MCF 10A (cell line): ENCODE data around the gene CERS1. TPM values are rescaled to one million over a fixed set of nuclear protein-coding genes. Genes with fewer than 3 reads are reported as not detected.
A peak's percentile ranks its signal among the peaks of the same experiment; 100 is the strongest.

Experiments
- BruUV-seq: library from RNA; stranded (reverse); fragments of 400-500 nt; replicated peaks from 2 replicates; lab custom pipeline; 2021; lab: Mats Ljungman, UMichigan
- CTCF ChIA-PET: fragments of 300-600 bp; sonication (Branson Sonifier 250); formaldehyde crosslinking; extraction: SDS; loops from one replicate; lab custom pipeline; 2021; ENCODE audit warnings: antibody characterized with exemption, inconsistent platforms; lab: Yijun Ruan, JAX
- POLR2A ChIA-PET: fragments of 300-600, 350-650 bp; sonication (Branson Sonifier 250); formaldehyde crosslinking; extraction: SDS; loops from one replicate; lab custom pipeline; 2020; ENCODE audit warnings: antibody characterized with exemption, inconsistent platforms; lab: Yijun Ruan, JAX
- DNase-seq: peaks from one replicate; pipeline ENCODE4 v3.0.0-alpha.2; 2018; ENCODE audit not compliant: unreplicated experiment
- H3K27ac Mint-ChIP-seq: one replicate; pipeline ENCODE4 v1.8.0; 2022; ENCODE audit warnings: mild to moderate bottlenecking, low read depth, mixed read lengths; ENCODE audit not compliant: unreplicated experiment
- H3K27me3 Mint-ChIP-seq: one replicate; pipeline ENCODE4 v1.8.0; 2022; ENCODE audit warnings: mixed read lengths; ENCODE audit not compliant: insufficient read depth, unreplicated experiment
- H3K36me3 Mint-ChIP-seq: one replicate; pipeline ENCODE4 v1.8.0; 2022; ENCODE audit warnings: mild to moderate bottlenecking, moderate library complexity, mixed read lengths; ENCODE audit not compliant: insufficient read depth, unreplicated experiment
- H3K4me1 Mint-ChIP-seq: one replicate; pipeline ENCODE4 v1.8.0; 2022; ENCODE audit warnings: mixed read lengths; ENCODE audit not compliant: insufficient read depth, unreplicated experiment
- H3K4me3 Mint-ChIP-seq: one replicate; pipeline ENCODE4 v1.8.0; 2022; ENCODE audit warnings: mild to moderate bottlenecking, moderate library complexity, mixed read lengths; ENCODE audit not compliant: unreplicated experiment
- H3K9me3 Mint-ChIP-seq: one replicate; pipeline ENCODE4 v1.8.0; 2022; ENCODE audit warnings: mixed read lengths; ENCODE audit not compliant: unreplicated experiment
- intact Hi-C: fragments of 100-400 bp; cut with micrococcal nuclease; formaldehyde crosslinking; loops from 2 replicates; pipeline ENCODE4 v1.14.1; 2022
- total RNA-seq: library from RNA; stranded (reverse); gene quantifications from 2 replicates; pipeline ENCODE4 v1.2.3, GENCODE V29; 2022
- TF ChIP-seq, protein P1 (sequence below): fragments of 200-600 bp; IDR thresholded peaks from one replicate; pipeline ENCODE4 v1.8.0; 2022; ENCODE audit warnings: antibody characterized with exemption, mild to moderate bottlenecking; ENCODE audit not compliant: unreplicated experiment

CERS1 gene
- total RNA-seq, 1 experiment from 2014 or later: not detected

DNA sequence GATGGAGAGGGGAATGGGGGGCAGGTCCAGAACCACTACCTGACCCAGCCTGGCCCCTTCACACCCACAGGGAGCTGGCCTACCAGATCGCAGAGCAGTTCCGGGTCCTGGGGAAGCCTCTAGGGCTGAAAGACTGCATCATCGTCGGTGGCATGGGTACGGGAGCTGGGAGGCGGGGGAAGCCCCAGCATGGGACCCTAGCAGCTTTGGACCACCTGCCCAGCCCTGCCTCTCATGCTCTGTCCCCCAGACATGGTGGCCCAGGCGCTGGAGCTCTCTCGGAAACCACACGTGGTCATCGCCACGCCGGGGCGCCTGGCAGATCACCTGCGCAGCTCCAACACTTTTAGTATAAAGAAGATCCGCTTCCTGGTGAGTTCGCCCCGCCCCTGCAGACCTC lies 25.6 kb upstream of the CERS1 start:
- Mint-ChIP-seq H3K4me1 (peaks cover 14% of the 10 kb centered on the region), H3K36me3 (peaks cover 63% of the 10 kb centered on the region), H3K9me3 (no peaks in the 10 kb centered on the region), H3K4me3 (peak overlapping the region; percentile 89), H3K27ac (no peak overlapping the region), H3K27me3 (no peaks in the 10 kb centered on the region)
- POLR2A ChIA-PET: interaction anchor here (1.7 to 4.9 kb wide), 2 partner anchors 18 to 83 kb away, joined by 3 to 37 read pairs; partner anchors contain the start of gene HOMER3
- CTCF ChIA-PET: no interaction called here
- no peak for DNase-seq
- TF ChIP-seq, protein P1, sequence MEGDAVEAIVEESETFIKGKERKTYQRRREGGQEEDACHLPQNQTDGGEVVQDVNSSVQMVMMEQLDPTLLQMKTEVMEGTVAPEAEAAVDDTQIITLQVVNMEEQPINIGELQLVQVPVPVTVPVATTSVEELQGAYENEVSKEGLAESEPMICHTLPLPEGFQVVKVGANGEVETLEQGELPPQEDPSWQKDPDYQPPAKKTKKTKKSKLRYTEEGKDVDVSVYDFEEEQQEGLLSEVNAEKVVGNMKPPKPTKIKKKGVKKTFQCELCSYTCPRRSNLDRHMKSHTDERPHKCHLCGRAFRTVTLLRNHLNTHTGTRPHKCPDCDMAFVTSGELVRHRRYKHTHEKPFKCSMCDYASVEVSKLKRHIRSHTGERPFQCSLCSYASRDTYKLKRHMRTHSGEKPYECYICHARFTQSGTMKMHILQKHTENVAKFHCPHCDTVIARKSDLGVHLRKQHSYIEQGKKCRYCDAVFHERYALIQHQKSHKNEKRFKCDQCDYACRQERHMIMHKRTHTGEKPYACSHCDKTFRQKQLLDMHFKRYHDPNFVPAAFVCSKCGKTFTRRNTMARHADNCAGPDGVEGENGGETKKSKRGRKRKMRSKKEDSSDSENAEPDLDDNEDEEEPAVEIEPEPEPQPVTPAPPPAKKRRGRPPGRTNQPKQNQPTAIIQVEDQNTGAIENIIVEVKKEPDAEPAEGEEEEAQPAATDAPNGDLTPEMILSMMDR: no peak
- intact Hi-C loops: no loop called here
- BruUV-seq: no TSS peak

DNA sequence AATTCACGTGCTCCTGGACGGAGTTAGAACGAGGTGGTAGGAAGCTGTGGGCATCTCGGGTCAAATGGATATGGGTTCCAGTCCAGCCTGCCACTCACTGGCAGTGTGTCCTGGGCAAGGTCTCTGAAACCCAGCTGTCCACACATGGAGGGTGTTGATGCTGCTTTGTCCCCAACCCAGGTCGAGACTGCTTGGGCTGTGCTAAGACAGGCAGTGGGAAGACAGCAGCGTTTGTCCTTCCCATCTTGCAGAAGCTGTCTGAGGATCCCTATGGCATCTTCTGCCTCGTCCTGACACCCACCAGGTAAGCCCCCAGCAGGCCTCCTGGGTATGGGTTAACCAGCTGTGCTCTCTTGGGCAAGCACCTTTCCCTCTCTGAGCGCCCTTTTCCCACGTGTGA lies 24.4 kb upstream of the CERS1 start:
- CTCF ChIA-PET: interaction anchor here (0.6 to 1.4 kb wide), 3 partner anchors 10 to 332 kb away, joined by 3 to 11 read pairs (median 3); partner anchors contain the start of gene REX1BD
- no peaks in the 10 kb centered on the region for H3K9me3 Mint-ChIP-seq
- peak overlapping the region; percentile 91 for H3K27ac Mint-ChIP-seq
- TF ChIP-seq, protein P1: no peak
- peaks cover 62% of the 10 kb centered on the region for H3K36me3 Mint-ChIP-seq
- intact Hi-C loops: no loop called here
- H3K4me3 Mint-ChIP-seq: peak overlapping the region; percentile 89
- no TSS peak for BruUV-seq
- POLR2A ChIA-PET: interaction anchor here (0.6 to 4.9 kb wide), 5 partner anchors 19 to 349 kb away, joined by 3 to 37 read pairs (median 26); partner anchors contain the start of genes HOMER3 and UBA52
- H3K4me1 Mint-ChIP-seq: peaks cover 14% of the 10 kb centered on the region
- no peaks in the 10 kb centered on the region for H3K27me3 Mint-ChIP-seq
- DNase-seq: no peak

DNA sequence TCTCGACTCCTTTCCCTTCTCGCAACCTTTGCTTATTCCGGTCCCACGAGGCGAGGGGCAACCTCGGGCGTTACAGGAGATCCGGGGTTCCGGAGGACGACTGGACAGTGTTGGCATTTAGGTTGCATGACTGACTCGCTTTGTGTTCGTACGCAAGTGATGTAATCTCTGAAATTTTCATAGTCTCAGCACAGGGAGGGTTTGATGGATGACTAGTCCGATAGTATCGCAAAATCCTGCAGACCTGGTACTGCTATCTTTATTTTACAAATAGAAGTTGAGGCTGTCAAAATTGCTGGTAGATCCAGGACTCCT lies 23.9 kb upstream of the CERS1 start:
- POLR2A ChIA-PET: interaction anchor here (0.6 to 4.9 kb wide), 25 partner anchors 9 to 639 kb away, joined by 3 to 37 read pairs (median 5); partner anchors contain the start of genes ELL, HOMER3, JUND and KXD1
- peaks cover 14% of the 10 kb centered on the region for H3K4me1 Mint-ChIP-seq
- BruUV-seq: TSS peak; percentile 78

More for the DNA sequence above, 23.9 kb upstream of the CERS1 start:
- no peaks in the 10 kb centered on the region for H3K27me3 Mint-ChIP-seq
- H3K4me3 Mint-ChIP-seq: peak overlapping the region; percentile 89
- TF ChIP-seq, protein P1: no peak
- no peaks in the 10 kb centered on the region for H3K9me3 Mint-ChIP-seq
- peaks cover 63% of the 10 kb centered on the region for H3K36me3 Mint-ChIP-seq
- intact Hi-C loops: loop anchor here (1.0 kb wide), 1 partner anchor 66 kb away; no protein-coding TSS in a partner anchor
- CTCF ChIA-PET: interaction anchor here (0.5 to 3.4 kb wide), 8 partner anchors 8 to 154 kb away, joined by 3 to 32 read pairs (median 3); no protein-coding TSS in a partner anchor
- DNase-seq: no peak
- peak overlapping the region; percentile 91 for H3K27ac Mint-ChIP-seq
